HepG2 (cell line): Measurements from ENCODE around the gene GFRA4. TPM values are rescaled to one million over a fixed set of nuclear protein-coding genes. Genes with fewer than 3 reads are reported as not detected.
A peak's percentile ranks its signal among the peaks of the same experiment; 100 is the strongest.

Source experiments
- CBFB ChIP-seq: sonication (generic); formaldehyde crosslinking; IDR thresholded peaks from 2 replicates; pipeline ENCODE4 v1.4.0; 2020; ENCODE audit warnings: missing genetic modification reagents
- FOSL1 ChIP-seq: sonication (generic); formaldehyde crosslinking; IDR thresholded peaks from 2 replicates; pipeline ENCODE4 v1.9.0; 2021; ENCODE audit warnings: missing genetic modification reagents, borderline replicate concordance
- HMG20B ChIP-seq: conservative IDR thresholded peaks from 2 replicates; pipeline ENCODE4 v1.6.1; 2016; ENCODE audit warnings: missing genetic modification reagents, missing compliant biosample characterization
- MAFG ChIP-seq: sonication (generic); formaldehyde crosslinking; IDR thresholded peaks from 2 replicates; pipeline ENCODE4 v1.5.1; 2020; ENCODE audit warnings: mild to moderate bottlenecking, missing genetic modification reagents
- NFYC ChIP-seq: IDR thresholded peaks from 2 replicates; pipeline ENCODE4 v1.6.1; 2016; ENCODE audit warnings: missing genetic modification reagents, missing compliant biosample characterization
- SALL1 ChIP-seq: sonication (generic); formaldehyde crosslinking; IDR thresholded peaks from 2 replicates; pipeline ENCODE4 v1.8.0; 2022; ENCODE audit warnings: mild to moderate bottlenecking, missing genetic modification reagents
- SALL2 ChIP-seq: sonication (generic); formaldehyde crosslinking; IDR thresholded peaks from 2 replicates; pipeline ENCODE4 v1.8.1; 2023; ENCODE audit warnings: mild to moderate bottlenecking, missing genetic modification reagents, inconsistent platforms
- SP2 ChIP-seq: sonication (generic); formaldehyde crosslinking; IDR thresholded peaks from 2 replicates; pipeline ENCODE4 v1.5.1; 2020; ENCODE audit warnings: mild to moderate bottlenecking, missing genetic modification reagents
- SRSF9 ChIP-seq: fragments of 200-400 bp; formaldehyde crosslinking; IDR thresholded peaks from 2 replicates; pipeline ENCODE4 v1.6.1; 2018; ENCODE audit warnings: borderline replicate concordance, mild to moderate bottlenecking, low read depth, low read length; ENCODE audit not compliant: insufficient read depth, poor library complexity, severe bottlenecking
- ZKSCAN1 ChIP-seq: fragments of 150-350 bp; IDR thresholded peaks from 2 replicates; pipeline ENCODE4 v1.6.1; 2014; ENCODE audit warnings: low read length
- ZMYM4 ChIP-seq: sonication (generic); formaldehyde crosslinking; IDR thresholded peaks from 2 replicates; pipeline ENCODE4 v1.8.1; 2023; ENCODE audit warnings: mild to moderate bottlenecking, missing genetic modification reagents
- ZNF205 ChIP-seq: IDR thresholded peaks from 2 replicates; pipeline ENCODE4 v1.6.1; 2018; ENCODE audit warnings: missing biosample characterization, missing genetic modification reagents
- ZNF572 ChIP-seq: sonication (generic); formaldehyde crosslinking; IDR thresholded peaks from 2 replicates; pipeline ENCODE4 v1.5.1; 2020; ENCODE audit warnings: mild to moderate bottlenecking, missing genetic modification reagents
- ZNF629 ChIP-seq: sonication (generic); formaldehyde crosslinking; conservative IDR thresholded peaks from 2 replicates; pipeline ENCODE4 v1.5.0; 2020; ENCODE audit warnings: missing genetic modification reagents
- ZNF670 ChIP-seq: sonication (generic); formaldehyde crosslinking; IDR thresholded peaks from 2 replicates; pipeline ENCODE4 v1.8.0; 2022; ENCODE audit warnings: mild to moderate bottlenecking, missing genetic modification reagents, borderline replicate concordance
- ZNF850 ChIP-seq: sonication (generic); formaldehyde crosslinking; conservative IDR thresholded peaks from 2 replicates; pipeline ENCODE4 v1.9.0; 2021; ENCODE audit warnings: mild to moderate bottlenecking, missing genetic modification reagents
- polyA plus RNA-seq, 8 experiments: library from polyadenylated mRNA; depleted of rRNA in 3 of 8; stranded (reverse) in 7 of 8; unstranded in 1 of 8; fragments of >200 nt; fragmentation: Illumina TruSeq in 4 of 8; extraction: Trizol in 4 of 8; gene quantifications; 2 replicates each; pipeline versions ENCODE4 v1.2.1 to v1.2.3, GENCODE V29; 2011 to 2016; ENCODE audit warnings: low read depth in 4 of 8, missing spikeins in 1 of 8, mixed read lengths in 1 of 8; ENCODE audit not compliant: insufficient read depth in 1 of 8
- total RNA-seq, 5 experiments: library from RNA; depleted of rRNA; stranded (reverse); fragments of >200 nt; fragmentation: Illumina TruSeq; extraction: Trizol; gene quantifications; 2 replicates each; pipeline ENCODE4 v1.2.3, GENCODE V29; 2016; ENCODE audit warnings: low read depth in 1 of 5
- TF ChIP-seq, protein P1 (sequence below): IDR thresholded peaks from 2 replicates; pipeline ENCODE4 v1.6.1; 2016; ENCODE audit warnings: low read depth, missing genetic modification reagents, missing compliant biosample characterization
- TF ChIP-seq, protein P2 (sequence below): sonication (generic); formaldehyde crosslinking; IDR thresholded peaks from 2 replicates; pipeline ENCODE4 v1.4.0; 2020; ENCODE audit warnings: missing genetic modification reagents, borderline replicate concordance
- TF ChIP-seq, protein P3 (sequence below): sonication (generic); formaldehyde crosslinking; IDR thresholded peaks from 2 replicates; pipeline ENCODE4 v1.5.1; 2020; ENCODE audit warnings: missing genetic modification reagents, mild to moderate bottlenecking, borderline replicate concordance

GFRA4 gene
- total and polyA plus RNA-seq, 2 of the 13 experiments (the other 11 are each of a cell fraction or from before 2014, with no cell fraction given) = not detected

- TF ChIP-seq SALL1 (CRISPR knock-in tag) = peak; percentile 57; the same call in 1 of the 2 replicates
- TF ChIP-seq ZNF670 (CRISPR knock-in tag) = no peak
- no peak for TF ChIP-seq ZNF629
- 0 out of 2 replicates have a peak, but pooled peaks have one; percentile 20 for TF ChIP-seq ZMYM4
- no peak for TF ChIP-seq MAFG (CRISPR knock-in tag)
- TF ChIP-seq CBFB (CRISPR knock-in tag) = 0 out of 2 replicates have a peak, but pooled peaks have one; percentile 56
- TF ChIP-seq FOSL1 (CRISPR knock-in tag) = no peak
- no peak for TF ChIP-seq ZNF850 (CRISPR knock-in tag)
- no peak for TF ChIP-seq HMG20B (CRISPR knock-in tag)
- TF ChIP-seq, protein P1, sequence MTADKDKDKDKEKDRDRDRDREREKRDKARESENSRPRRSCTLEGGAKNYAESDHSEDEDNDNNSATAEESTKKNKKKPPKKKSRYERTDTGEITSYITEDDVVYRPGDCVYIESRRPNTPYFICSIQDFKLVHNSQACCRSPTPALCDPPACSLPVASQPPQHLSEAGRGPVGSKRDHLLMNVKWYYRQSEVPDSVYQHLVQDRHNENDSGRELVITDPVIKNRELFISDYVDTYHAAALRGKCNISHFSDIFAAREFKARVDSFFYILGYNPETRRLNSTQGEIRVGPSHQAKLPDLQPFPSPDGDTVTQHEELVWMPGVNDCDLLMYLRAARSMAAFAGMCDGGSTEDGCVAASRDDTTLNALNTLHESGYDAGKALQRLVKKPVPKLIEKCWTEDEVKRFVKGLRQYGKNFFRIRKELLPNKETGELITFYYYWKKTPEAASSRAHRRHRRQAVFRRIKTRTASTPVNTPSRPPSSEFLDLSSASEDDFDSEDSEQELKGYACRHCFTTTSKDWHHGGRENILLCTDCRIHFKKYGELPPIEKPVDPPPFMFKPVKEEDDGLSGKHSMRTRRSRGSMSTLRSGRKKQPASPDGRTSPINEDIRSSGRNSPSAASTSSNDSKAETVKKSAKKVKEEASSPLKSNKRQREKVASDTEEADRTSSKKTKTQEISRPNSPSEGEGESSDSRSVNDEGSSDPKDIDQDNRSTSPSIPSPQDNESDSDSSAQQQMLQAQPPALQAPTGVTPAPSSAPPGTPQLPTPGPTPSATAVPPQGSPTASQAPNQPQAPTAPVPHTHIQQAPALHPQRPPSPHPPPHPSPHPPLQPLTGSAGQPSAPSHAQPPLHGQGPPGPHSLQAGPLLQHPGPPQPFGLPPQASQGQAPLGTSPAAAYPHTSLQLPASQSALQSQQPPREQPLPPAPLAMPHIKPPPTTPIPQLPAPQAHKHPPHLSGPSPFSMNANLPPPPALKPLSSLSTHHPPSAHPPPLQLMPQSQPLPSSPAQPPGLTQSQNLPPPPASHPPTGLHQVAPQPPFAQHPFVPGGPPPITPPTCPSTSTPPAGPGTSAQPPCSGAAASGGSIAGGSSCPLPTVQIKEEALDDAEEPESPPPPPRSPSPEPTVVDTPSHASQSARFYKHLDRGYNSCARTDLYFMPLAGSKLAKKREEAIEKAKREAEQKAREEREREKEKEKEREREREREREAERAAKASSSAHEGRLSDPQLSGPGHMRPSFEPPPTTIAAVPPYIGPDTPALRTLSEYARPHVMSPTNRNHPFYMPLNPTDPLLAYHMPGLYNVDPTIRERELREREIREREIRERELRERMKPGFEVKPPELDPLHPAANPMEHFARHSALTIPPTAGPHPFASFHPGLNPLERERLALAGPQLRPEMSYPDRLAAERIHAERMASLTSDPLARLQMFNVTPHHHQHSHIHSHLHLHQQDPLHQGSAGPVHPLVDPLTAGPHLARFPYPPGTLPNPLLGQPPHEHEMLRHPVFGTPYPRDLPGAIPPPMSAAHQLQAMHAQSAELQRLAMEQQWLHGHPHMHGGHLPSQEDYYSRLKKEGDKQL (CRISPR knock-in tag) = no peak
- no peak for TF ChIP-seq SP2 (CRISPR knock-in tag)
- TF ChIP-seq NFYC (CRISPR knock-in tag) = no peak
- TF ChIP-seq ZKSCAN1 = no peak
- TF ChIP-seq SALL2 = no peak
- TF ChIP-seq SRSF9 = no peak
- TF ChIP-seq, protein P2, sequence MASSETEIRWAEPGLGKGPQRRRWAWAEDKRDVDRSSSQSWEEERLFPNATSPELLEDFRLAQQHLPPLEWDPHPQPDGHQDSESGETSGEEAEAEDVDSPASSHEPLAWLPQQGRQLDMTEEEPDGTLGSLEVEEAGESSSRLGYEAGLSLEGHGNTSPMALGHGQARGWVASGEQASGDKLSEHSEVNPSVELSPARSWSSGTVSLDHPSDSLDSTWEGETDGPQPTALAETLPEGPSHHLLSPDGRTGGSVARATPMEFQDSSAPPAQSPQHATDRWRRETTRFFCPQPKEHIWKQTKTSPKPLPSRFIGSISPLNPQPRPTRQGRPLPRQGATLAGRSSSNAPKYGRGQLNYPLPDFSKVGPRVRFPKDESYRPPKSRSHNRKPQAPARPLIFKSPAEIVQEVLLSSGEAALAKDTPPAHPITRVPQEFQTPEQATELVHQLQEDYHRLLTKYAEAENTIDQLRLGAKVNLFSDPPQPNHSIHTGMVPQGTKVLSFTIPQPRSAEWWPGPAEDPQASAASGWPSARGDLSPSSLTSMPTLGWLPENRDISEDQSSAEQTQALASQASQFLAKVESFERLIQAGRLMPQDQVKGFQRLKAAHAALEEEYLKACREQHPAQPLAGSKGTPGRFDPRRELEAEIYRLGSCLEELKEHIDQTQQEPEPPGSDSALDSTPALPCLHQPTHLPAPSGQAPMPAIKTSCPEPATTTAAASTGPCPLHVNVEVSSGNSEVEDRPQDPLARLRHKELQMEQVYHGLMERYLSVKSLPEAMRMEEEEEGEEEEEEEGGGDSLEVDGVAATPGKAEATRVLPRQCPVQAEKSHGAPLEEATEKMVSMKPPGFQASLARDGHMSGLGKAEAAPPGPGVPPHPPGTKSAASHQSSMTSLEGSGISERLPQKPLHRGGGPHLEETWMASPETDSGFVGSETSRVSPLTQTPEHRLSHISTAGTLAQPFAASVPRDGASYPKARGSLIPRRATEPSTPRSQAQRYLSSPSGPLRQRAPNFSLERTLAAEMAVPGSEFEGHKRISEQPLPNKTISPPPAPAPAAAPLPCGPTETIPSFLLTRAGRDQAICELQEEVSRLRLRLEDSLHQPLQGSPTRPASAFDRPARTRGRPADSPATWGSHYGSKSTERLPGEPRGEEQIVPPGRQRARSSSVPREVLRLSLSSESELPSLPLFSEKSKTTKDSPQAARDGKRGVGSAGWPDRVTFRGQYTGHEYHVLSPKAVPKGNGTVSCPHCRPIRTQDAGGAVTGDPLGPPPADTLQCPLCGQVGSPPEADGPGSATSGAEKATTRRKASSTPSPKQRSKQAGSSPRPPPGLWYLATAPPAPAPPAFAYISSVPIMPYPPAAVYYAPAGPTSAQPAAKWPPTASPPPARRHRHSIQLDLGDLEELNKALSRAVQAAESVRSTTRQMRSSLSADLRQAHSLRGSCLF (CRISPR knock-in tag) = no peak
- TF ChIP-seq ZNF205 (CRISPR knock-in tag) = 0 out of 2 replicates have a peak, but pooled peaks have one; percentile 44
- TF ChIP-seq ZNF572 (CRISPR knock-in tag) = no peak; the same call in 1 of the 2 replicates
- TF ChIP-seq, protein P3, sequence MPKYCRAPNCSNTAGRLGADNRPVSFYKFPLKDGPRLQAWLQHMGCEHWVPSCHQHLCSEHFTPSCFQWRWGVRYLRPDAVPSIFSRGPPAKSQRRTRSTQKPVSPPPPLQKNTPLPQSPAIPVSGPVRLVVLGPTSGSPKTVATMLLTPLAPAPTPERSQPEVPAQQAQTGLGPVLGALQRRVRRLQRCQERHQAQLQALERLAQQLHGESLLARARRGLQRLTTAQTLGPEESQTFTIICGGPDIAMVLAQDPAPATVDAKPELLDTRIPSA (CRISPR knock-in tag) = no peak
Observed at GRCh38 chr20:3710703-3711483, 47.7 kb upstream of the GFRA4 start (continued).
